Coronary artery (tissue), 2 donors: ENCODE results near the gene SLC25A23.

Source experiments
- DNase-seq: peaks from one replicate; pipeline ENCODE4 v3.0.0-alpha.2; 2017; ENCODE audit warnings: low spot score
- H3K27ac ChIP-seq, 2 donors: fragments of 200-600 bp; sonication (generic); one replicate each; pipeline ENCODE4 v1.5.1; 2016 to 2019
- H3K4me3 ChIP-seq: fragments of 200-600 bp; sonication (generic); 2 replicates; pipeline ENCODE4 v1.5.1; 2016; ENCODE audit warnings: mild to moderate bottlenecking, moderate library complexity
- TF ChIP-seq, protein P1 (sequence below): fragments of 200-600 bp; sonication (generic); IDR thresholded peaks from one replicate; pipeline ENCODE4 v1.5.1; 2019; ENCODE audit warnings: antibody characterized with exemption

Gene SLC25A23

GRCh38 chr19:6498294-6499036, 38.9 kb upstream of the SLC25A23 start:
- Histone ChIP-seq H3K4me3 (no peak overlapping the region), H3K27ac (no peak overlapping the region)
- DNase-seq = no peak
- TF ChIP-seq, protein P1, sequence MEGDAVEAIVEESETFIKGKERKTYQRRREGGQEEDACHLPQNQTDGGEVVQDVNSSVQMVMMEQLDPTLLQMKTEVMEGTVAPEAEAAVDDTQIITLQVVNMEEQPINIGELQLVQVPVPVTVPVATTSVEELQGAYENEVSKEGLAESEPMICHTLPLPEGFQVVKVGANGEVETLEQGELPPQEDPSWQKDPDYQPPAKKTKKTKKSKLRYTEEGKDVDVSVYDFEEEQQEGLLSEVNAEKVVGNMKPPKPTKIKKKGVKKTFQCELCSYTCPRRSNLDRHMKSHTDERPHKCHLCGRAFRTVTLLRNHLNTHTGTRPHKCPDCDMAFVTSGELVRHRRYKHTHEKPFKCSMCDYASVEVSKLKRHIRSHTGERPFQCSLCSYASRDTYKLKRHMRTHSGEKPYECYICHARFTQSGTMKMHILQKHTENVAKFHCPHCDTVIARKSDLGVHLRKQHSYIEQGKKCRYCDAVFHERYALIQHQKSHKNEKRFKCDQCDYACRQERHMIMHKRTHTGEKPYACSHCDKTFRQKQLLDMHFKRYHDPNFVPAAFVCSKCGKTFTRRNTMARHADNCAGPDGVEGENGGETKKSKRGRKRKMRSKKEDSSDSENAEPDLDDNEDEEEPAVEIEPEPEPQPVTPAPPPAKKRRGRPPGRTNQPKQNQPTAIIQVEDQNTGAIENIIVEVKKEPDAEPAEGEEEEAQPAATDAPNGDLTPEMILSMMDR = no peak

DNA sequence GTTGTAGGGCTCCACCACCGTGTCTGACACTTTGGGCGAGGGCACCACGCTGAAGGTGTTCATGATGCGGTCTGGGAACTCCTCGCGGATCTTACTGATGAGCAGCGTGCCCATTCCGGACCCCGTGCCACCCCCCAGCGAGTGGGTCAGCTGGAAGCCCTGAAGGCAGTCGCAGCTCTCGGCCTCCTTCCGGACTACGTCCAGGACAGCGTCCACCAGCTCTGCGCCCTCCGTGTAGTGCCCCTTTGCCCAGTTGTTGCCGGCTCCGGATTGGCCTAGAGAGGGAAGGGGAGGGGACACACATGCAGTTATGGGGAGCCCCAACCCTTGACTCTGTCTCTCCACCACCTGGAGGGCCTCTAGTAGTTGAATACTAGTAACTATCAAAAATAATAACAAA, 36.4 kb upstream of the SLC25A23 start:
- Histone ChIP-seq H3K27ac (no peak overlapping the region), H3K4me3 (no peak overlapping the region)
- TF ChIP-seq, protein P1 = no peak
- DNase-seq = no peak

- Histone ChIP-seq H3K4me3 (no peak overlapping the region), H3K27ac (no peak overlapping the region)
- TF ChIP-seq, protein P1 = no peak
- no peak for DNase-seq
These were observed 34.9 kb upstream of the SLC25A23 start for GRCh38 chr19:6494438-6495036.

GRCh38 chr19:6491802-6492592, 32.4 kb upstream of the SLC25A23 start:
- no peak for DNase-seq
- no peak overlapping the region for H3K4me3 ChIP-seq
- H3K27ac ChIP-seq = no peak overlapping the region
- TF ChIP-seq, protein P1 = no peak

- Histone ChIP-seq H3K27ac (no peak overlapping the region), H3K4me3 (no peak overlapping the region)
- TF ChIP-seq, protein P1 = no peak
These were observed 30.5 kb upstream of the SLC25A23 start for GRCh38 chr19:6490134-6490533.

GRCh38 chr19:6489278-6490061, 29.9 kb upstream of the SLC25A23 start:
- Histone ChIP-seq H3K27ac (no peak overlapping the region), H3K4me3 (no peak overlapping the region)
- TF ChIP-seq, protein P1 = no peak
- DNase-seq = no peak

More at GRCh38 chr19:6490134-6490533, 30.5 kb upstream of the SLC25A23 start:
- no peak for DNase-seq
